Activated CD4-positive, alpha-beta T cell treated with anti-CD3 and anti-CD28 coated beads, Interleukin-2, amount 50 U/mL, for 16 hours (primary cell): ENCODE data around the gene FAM168B.
"Not testable (repeated sequence)": the region's sequence is repeated elsewhere in the genome, so short reads cannot be mapped to it uniquely, and the experiment has no call there.

Experiments used
- DNase-seq: peaks from one replicate; pipeline ENCODE4 v3.0.0-alpha.2; 2020

Gene FAM168B

GRCh38 chr2:131094463-131095281, 1.4 kb upstream of the FAM168B start:
- no peak for DNase-seq

- DNase-seq: peak; percentile 10
Observed at GRCh38 chr2:131093696-131094462, 619 bp upstream of the FAM168B start.

GRCh38 chr2:131092458-131093005, 728 bp downstream of the FAM168B start:
- no peak for DNase-seq

- no peak for DNase-seq
Observed at GRCh38 chr2:131085646-131086045, 7.6 kb downstream of the FAM168B start.

DNA sequence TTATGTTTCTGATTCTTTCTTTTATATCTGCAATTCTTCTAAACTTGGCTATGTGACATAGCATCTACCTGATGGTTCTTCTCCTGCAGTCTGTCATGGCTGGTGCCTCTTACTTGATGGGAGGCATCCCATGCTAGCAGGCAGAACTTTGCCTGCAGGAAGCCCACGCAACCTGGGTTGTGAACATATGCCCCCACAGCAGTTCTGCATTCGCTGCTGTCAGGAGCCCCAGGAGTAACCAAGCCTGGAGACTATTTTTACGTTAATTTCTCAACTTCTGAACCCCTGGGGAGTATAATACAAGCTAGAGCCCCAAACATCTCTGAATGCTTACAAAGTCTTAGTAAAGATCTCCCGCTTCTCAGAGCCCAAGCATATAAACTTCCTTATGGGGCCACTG, 12.1 kb downstream of the FAM168B start:
- no peak for DNase-seq

- DNase-seq: not testable (repeated sequence)
Observed at GRCh38 chr2:131079931-131080330, 13.3 kb downstream of the FAM168B start.

- DNase-seq: no peak
Observed at GRCh38 chr2:131077966-131078365, 15.3 kb downstream of the FAM168B start.

DNA sequence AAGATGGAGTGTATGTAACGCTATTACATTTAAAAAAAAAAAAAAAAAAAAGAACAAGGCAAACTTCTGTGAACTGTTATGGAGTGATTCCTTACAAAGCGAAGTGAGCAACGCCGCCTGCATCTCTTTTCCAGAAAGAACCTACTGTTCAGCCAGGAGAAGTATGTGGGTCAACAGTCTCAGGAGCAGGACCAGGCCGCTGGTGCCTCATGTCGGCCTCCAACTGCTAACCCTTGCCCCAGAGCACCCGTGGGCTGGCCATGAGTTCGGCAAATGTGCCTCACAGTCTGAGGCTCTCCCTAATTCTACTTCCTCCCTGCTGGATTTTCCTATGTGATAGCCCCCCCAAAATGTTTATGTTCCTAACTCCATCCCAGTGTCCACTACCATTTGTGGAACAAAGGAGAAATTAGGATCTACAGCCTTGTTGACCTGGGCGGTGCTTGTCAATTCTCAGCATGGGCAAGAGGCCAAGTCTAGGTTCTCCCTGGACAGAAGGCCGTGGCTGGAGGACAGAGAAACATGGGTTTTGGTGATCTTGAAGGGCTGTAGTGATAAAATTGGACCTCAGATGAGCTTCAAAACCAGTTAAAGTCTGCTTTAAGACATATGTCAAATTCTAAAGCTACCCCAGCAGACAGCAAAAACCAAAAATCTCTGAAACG, 15.9 kb downstream of the FAM168B start:
- no peak for DNase-seq

- no peak for DNase-seq
Observed at GRCh38 chr2:131076707-131077106, 16.6 kb downstream of the FAM168B start.

DNA sequence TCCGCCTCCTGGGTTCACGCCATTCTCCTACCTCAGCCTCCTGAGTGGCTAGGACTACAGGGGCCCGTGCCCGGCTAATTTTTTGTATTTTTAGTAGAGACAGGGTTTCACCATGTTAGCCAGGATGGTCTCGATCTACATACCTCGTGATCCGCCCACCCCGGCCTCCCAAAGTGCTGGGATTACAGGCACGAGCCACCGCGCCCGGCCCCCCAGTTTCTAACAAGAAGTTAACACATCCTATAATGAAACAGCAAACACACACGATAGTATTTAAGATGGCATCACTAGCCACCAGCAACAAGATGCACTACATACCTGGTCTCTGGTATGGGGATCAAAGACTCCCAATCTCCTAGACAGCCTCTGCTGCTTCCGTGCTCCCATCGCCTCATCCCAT, 17.7 kb downstream of the FAM168B start:
- not testable (repeated sequence) for DNase-seq

DNA sequence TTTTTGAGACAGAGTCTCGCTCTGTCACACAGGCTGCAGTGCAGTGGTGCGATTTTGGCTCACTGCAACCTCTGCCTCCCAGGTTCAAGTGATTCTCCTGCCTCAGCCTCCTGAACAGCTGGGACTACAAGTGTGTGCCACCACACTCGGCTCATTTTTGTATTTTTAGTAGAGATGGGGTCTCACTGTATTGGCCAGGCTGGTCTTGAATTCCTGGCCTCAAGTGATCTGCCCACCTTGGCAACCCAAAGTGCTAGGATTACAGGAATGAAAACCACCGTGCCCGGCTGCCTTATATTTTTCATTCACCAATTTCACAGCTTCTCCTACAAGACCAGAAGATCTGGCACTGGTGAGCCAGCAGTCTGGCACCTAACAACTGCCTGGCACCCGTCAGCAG, 25.1 kb downstream of the FAM168B start:
- DNase-seq: not testable (repeated sequence)

- DNase-seq: no peak
Observed at GRCh38 chr2:131067465-131068125, 25.7 kb downstream of the FAM168B start.

DNA sequence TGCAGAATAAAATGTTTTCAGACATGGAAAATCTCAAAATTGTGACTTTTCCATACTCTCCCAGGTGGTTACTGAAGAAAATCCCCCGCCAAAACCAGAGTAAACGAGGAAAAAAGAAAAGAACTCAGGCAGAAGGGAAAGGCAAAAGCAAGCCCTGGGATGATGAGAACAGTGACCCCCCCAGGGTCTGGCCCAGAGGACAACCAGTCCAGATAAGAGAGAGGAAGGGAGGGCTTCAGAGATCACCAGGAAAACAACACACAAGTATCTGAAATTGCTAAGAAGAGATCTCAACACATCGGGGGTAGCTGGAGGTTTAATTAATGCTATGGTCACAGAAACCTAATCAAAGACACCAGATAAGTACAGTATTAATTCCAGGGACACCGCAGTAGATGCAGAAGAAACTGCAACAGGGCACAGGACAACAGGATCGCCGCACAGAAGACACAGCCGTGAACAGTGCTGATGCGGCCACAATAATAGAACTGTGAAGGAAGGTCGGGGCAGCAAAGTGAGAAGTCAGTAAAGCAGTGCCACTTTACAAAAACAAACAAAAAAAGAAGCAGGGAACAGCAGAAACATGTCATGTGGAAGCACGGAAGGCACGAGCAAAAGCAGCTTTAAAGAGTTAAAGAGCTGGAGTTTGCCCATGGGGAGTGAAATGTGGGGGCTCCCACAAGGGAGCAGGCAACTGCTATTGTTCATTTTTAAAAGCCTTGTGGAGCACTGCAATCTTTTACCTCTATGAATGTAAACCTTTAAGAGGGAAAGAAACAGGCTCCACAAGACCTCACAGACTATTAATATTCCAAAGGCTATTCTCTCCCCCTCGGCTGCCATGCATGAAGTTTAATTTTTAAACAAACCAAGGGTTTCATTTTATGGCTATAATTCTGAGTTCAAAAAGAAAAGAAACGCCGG, 28.4 kb downstream of the FAM168B start:
- DNase-seq: no peak

GRCh38 chr2:131063501-131064283, 29.6 kb downstream of the FAM168B start:
- DNase-seq: no peak

DNA sequence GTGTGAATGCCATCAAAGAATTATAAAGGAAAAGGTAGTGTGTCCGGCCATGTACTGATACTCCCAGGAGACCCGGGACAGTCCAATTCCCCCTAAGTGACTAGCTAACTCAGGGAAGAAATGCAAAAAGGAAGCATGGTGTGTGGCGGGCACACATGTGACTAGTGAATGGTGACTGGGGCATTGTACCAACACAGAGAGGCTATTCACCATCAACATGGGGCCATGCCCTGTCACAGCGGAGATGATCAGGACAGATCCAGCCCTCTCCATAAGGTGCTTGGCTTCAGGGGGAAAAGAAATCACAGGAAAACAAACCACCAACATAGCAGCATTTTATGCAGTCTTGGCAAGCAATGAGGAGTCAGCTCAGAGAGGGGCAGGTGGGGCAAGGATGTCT, 34.3 kb downstream of the FAM168B start:
- no peak for DNase-seq

DNA sequence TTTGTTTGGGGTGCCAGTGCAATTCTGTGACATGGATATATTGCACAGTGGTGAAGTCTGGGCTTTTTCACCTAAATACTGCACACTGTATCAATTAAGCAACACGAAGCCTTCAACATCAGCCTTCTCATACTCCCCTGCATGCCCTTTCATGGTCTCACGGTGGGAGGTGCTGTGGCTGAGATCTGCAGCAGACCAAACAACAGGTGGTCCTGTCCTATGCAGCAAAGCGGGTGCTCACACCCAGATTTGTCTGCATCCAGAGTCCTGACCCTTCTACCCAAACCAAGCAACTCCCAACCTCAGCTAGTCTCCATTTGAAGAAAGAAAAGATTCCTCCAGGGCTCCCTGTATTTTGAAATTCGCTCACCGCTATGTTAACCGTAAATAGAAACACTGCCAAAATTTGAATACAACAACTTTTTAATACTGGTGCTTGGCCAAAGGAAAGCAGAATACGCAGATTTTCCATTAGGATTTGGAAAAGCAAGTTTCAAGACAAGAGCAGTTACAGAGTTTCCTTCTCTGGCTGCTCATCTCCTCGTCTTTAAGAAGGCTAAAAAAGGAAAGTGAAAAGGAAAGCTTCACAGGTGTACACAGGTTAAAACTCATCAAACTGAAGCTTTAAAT, 34.9 kb downstream of the FAM168B start:
- no peak for DNase-seq

DNA sequence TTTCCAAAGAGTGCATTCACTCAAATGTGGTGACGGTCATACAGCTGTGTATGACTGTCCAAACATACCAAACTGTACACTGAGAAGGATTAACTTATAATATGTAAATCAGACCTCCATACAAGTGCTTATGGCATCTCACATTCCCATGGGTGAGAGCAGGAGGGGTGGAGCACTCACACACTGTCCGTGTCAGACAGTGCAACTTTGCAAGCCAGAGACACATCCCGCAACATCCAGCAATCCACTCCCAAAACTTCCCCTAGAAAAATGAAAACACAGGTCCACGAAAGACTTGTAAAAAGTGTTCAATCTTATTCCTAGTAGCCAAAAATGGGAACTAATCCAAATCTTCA, 36.4 kb downstream of the FAM168B start:
- no peak for DNase-seq

DNA sequence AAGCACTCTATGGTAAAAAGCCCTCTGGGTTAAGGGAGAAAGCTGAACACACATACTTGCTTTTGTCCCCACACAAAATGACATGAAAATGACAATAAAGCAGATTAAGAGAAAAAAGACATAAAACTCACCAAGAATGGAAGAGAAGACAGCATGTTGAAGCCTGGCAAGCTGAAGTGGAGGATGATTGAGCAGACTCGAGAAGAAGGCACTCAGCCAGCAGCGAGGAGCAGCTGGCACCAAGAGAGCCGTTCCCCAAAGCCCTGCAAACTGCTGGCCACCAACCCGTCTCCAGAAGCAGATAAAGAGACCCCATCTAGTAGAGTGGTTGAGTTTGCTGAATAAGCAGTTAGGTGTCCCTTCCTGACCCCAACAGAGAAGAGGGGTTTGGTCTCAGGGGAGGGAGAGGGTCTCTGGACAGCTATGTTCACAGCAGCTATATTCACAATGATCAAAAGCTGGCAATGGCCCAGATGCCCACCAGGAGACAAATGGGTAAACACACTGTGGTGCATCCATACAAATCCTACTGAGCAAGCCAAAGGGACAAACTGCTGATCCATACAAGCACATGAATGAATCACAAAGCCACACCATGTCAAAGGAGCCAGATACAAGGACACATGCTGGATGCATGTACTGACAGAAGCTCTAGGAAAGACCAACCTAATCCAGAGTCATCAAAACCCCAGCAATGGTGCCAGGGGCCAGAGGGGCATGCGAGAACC, 36.9 kb downstream of the FAM168B start:
- DNase-seq: no peak

DNA sequence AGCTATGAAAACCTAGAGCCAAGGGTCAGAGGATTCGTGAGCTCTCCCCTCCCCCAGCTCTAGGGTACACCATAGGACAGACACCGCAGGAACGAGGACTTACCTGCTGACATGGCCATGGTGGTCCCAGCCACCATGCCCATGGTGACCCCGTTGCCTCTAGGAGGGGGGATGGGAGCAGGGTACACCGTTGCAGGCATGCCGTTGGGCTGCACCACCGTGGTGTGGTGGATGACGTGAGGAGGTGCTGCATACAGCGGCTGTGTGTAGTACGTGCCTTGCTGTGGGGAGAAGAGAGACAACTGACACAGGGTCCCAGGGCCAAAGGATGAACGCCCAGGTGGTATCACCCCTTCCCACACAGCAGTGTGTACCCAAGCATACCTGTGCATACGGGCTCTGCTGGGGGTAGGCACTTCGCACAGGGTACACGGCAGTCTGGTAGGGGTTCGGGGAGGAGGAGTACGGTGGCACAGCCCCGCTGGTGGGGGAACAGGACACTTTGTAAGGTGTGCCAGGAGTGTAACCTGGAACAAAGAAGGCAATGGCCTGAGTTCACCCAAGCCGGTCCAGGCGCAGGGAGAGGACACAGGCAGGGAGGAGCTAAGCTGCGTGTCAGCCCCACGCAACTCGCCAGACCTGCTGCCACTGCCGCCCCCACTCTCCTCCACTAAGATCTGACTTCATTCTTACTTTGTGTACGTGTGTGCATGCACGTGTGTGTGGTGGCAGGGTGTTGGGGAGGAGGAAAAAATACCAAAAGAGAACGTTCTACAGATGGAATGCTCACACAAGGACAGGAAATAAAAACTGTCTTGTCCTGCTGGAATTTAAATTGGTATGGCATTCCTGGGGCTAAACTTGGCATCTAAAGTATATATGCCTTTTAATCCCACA, 37.8 kb downstream of the FAM168B start:
- DNase-seq: no peak
